SU-DHL-6 (cell line): ENCODE measurements around the gene PPP2R5C.

Experiments
- EZH2phosphoT487 ChIP-seq: fragments of 200-600 bp; sonication (generic), shearing (Covaris generic); conservative IDR thresholded peaks from 2 replicates; pipeline ENCODE4 v1.6.1; 2018; ENCODE audit warnings: mild to moderate bottlenecking, antibody characterized with exemption, low read length, moderate library complexity, mixed read lengths
- TF ChIP-seq, protein P1 (sequence below): fragments of 200-600 bp; sonication (generic); IDR thresholded peaks from one replicate; pipeline ENCODE4 v1.5.1; 2017; ENCODE audit warnings: antibody characterized with exemption, mild to moderate bottlenecking, low read length, moderate library complexity; ENCODE audit not compliant: insufficient read depth, poor library complexity, severe bottlenecking

DNA sequence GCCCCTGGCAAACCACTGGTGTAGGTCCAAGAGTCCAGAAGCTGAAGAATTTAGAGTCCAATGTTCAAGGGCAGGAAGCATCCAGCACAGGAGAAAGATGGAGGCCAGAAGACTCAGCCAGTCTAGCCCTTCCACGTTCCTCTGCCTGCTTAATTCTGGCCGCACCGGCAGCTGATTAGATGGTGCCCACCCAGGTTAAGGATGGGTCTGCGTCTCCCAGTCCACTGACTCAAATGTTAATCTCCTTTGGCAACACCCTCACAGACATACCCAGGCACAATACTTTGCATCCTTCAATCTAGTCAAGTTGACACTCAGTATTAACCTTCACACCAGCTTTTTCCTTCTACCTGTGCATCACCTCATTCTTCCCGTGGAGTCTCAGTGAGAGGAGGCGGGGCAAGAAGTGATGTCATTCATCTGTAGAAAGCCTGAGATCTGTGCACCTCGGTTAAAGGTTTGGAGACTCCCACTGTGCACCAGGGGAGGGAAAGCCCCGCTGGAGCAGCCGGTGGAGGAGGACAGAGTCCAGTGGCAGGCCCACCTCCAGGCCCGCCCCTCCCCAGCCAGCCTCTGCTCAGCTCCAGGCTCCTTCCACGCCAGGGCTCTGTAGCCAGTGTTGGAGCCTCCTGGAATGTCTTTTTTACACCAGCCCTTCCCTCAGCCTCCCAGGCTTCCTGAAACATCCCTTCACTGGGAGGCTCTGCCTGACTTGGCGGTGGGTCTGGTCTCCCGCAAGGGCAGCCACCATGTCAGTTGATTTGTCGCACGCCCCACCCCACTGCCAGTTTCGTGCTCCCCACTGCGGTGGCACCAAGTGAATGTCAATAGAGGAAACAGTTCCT is 122.8 kb downstream of the PPP2R5C start:
- TF ChIP-seq, protein P1, sequence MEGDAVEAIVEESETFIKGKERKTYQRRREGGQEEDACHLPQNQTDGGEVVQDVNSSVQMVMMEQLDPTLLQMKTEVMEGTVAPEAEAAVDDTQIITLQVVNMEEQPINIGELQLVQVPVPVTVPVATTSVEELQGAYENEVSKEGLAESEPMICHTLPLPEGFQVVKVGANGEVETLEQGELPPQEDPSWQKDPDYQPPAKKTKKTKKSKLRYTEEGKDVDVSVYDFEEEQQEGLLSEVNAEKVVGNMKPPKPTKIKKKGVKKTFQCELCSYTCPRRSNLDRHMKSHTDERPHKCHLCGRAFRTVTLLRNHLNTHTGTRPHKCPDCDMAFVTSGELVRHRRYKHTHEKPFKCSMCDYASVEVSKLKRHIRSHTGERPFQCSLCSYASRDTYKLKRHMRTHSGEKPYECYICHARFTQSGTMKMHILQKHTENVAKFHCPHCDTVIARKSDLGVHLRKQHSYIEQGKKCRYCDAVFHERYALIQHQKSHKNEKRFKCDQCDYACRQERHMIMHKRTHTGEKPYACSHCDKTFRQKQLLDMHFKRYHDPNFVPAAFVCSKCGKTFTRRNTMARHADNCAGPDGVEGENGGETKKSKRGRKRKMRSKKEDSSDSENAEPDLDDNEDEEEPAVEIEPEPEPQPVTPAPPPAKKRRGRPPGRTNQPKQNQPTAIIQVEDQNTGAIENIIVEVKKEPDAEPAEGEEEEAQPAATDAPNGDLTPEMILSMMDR: no peak
- no peak for TF ChIP-seq EZH2phosphoT487
